Activated naive CD8-positive, alpha-beta T cell (primary cell): ENCODE results near the gene TBC1D23.
"Not testable (repeated sequence)": the region's sequence is repeated elsewhere in the genome, so short reads cannot be mapped to it uniquely, and the experiment has no call there.

Source experiments
- H3K27ac Mint-ChIP-seq: one replicate; pipeline ENCODE4 v1.8.0; 2021; ENCODE audit warnings: mixed read lengths
- H3K27me3 Mint-ChIP-seq: one replicate; pipeline ENCODE4 v1.8.0; 2021; ENCODE audit warnings: mixed read lengths
- H3K36me3 Mint-ChIP-seq: one replicate; pipeline ENCODE4 v1.8.0; 2021; ENCODE audit warnings: mixed read lengths
- H3K4me1 Mint-ChIP-seq: one replicate; pipeline ENCODE4 v1.8.0; 2021; ENCODE audit warnings: low read depth, mixed read lengths
- H3K4me3 Mint-ChIP-seq: one replicate; pipeline ENCODE4 v1.8.0; 2021; ENCODE audit warnings: mild to moderate bottlenecking, mixed read lengths
- H3K9me3 Mint-ChIP-seq: one replicate; pipeline ENCODE4 v1.8.0; 2021; ENCODE audit warnings: low read depth, mixed read lengths

TBC1D23 gene

GRCh38 chr3:100260685-100261484 lies at the start of gene TBC1D23:
Gene TBC1D23 (plus strand): TSS chr3:100260992. CDS start chr3:100261019, 27 bp downstream.
- Mint-ChIP-seq H3K36me3 (no peaks in the 10 kb centered on the region), H3K4me1 (peaks cover 58% of the 10 kb centered on the region), H3K27me3 (no peaks in the 10 kb centered on the region), H3K9me3 (no peaks in the 10 kb centered on the region), H3K4me3 (peak within 1 kb of the TSS; percentile 91), H3K27ac (peak within 1 kb of the TSS; percentile 99)

GRCh38 chr3:100213891-100214573 lies 46.8 kb upstream of the TBC1D23 start:
- peaks cover 17% of the 10 kb centered on the region for H3K4me1 Mint-ChIP-seq
- H3K9me3 Mint-ChIP-seq, result peaks cover 3% of the 10 kb centered on the region
- H3K4me3 Mint-ChIP-seq, result no peak overlapping the region
- peaks cover 4% of the 10 kb centered on the region for H3K36me3 Mint-ChIP-seq
- peaks cover 6% of the 10 kb centered on the region for H3K27me3 Mint-ChIP-seq
- no peak overlapping the region for H3K27ac Mint-ChIP-seq

GRCh38 chr3:100214574-100214964 lies 46.2 kb upstream of the TBC1D23 start:
- Mint-ChIP-seq H3K27me3 (peaks cover 6% of the 10 kb centered on the region), H3K9me3 (peaks cover 7% of the 10 kb centered on the region), H3K36me3 (peaks cover 4% of the 10 kb centered on the region), H3K27ac (no peak overlapping the region), H3K4me1 (peaks cover 16% of the 10 kb centered on the region), H3K4me3 (no peak overlapping the region)

DNA sequence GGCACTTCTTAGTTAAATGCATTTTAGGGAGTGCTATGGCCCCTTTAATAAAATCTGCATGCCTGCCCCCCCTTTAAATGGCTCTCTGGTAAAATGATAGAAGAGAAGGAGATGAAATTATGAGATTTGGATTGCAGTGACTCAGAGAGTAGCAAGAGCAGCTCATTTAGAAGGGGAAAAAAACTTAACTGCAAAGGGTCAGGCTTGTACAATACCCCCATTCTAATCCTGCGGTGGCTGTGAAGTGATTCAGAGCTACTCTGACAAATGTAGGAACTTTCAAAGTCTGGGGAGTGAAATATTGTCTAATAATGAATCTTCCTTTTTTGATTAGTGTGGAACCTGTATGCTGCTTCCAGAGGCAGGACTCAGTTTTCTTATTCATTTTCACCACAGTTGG lies 44.1 kb upstream of the TBC1D23 start:
- Mint-ChIP-seq H3K4me3 (no peak overlapping the region), H3K9me3 (peaks cover 7% of the 10 kb centered on the region), H3K4me1 (no peaks in the 10 kb centered on the region), H3K27ac (no peak overlapping the region), H3K27me3 (peaks cover 6% of the 10 kb centered on the region), H3K36me3 (peaks cover 2% of the 10 kb centered on the region)

GRCh38 chr3:100221159-100221558 lies 39.6 kb upstream of the TBC1D23 start:
- H3K4me3 Mint-ChIP-seq, result no peak overlapping the region
- no peak overlapping the region for H3K27ac Mint-ChIP-seq
- no peaks in the 10 kb centered on the region for H3K4me1 Mint-ChIP-seq
- H3K9me3 Mint-ChIP-seq, result peaks cover 7% of the 10 kb centered on the region
- H3K36me3 Mint-ChIP-seq, result peaks cover 2% of the 10 kb centered on the region
- H3K27me3 Mint-ChIP-seq, result peaks cover 4% of the 10 kb centered on the region

DNA sequence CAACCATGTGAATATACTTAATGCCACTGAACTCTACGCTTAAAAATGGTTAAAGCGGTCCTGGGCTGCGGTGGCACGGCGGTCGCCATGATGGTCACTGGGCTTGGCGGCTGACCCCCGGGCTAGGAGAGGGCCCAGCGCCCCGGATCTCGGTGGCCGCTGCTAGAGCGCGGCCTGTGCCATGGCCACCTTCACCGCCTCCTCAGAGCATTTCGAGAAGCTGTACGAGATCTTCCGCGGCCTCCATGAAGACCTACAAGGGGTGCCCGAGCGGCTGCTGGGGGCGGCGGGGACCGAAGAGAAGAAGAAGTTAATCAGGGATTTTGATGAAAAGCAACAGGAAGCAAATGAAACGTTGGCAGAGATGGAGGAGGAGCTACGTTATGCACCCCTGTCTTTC lies 35.6 kb upstream of the TBC1D23 start:
- Mint-ChIP-seq H3K4me3 (no peak overlapping the region), H3K36me3 (no peaks in the 10 kb centered on the region), H3K4me1 (no peaks in the 10 kb centered on the region), H3K27me3 (no peaks in the 10 kb centered on the region), H3K9me3 (no peaks in the 10 kb centered on the region), H3K27ac (no peak overlapping the region)

- H3K27me3 Mint-ChIP-seq, result no peaks in the 10 kb centered on the region
- no peak overlapping the region for H3K4me3 Mint-ChIP-seq
- no peak overlapping the region for H3K27ac Mint-ChIP-seq
- no peaks in the 10 kb centered on the region for H3K36me3 Mint-ChIP-seq
- no peaks in the 10 kb centered on the region for H3K4me1 Mint-ChIP-seq
- no peaks in the 10 kb centered on the region for H3K9me3 Mint-ChIP-seq
Observed at GRCh38 chr3:100225883-100226282, 34.9 kb upstream of the TBC1D23 start.

- no peaks in the 10 kb centered on the region for H3K36me3 Mint-ChIP-seq
- H3K9me3 Mint-ChIP-seq, result no peaks in the 10 kb centered on the region
- H3K27me3 Mint-ChIP-seq, result no peaks in the 10 kb centered on the region
- no peak overlapping the region for H3K4me3 Mint-ChIP-seq
- no peak overlapping the region for H3K27ac Mint-ChIP-seq
- H3K4me1 Mint-ChIP-seq, result no peaks in the 10 kb centered on the region
Observed at GRCh38 chr3:100226712-100227429, 33.9 kb upstream of the TBC1D23 start.

- Mint-ChIP-seq H3K36me3 (no peaks in the 10 kb centered on the region), H3K4me1 (no peaks in the 10 kb centered on the region), H3K27ac (no peak overlapping the region), H3K4me3 (no peak overlapping the region), H3K27me3 (no peaks in the 10 kb centered on the region), H3K9me3 (no peaks in the 10 kb centered on the region)
Observed at GRCh38 chr3:100227511-100227921, 33.3 kb upstream of the TBC1D23 start.

DNA sequence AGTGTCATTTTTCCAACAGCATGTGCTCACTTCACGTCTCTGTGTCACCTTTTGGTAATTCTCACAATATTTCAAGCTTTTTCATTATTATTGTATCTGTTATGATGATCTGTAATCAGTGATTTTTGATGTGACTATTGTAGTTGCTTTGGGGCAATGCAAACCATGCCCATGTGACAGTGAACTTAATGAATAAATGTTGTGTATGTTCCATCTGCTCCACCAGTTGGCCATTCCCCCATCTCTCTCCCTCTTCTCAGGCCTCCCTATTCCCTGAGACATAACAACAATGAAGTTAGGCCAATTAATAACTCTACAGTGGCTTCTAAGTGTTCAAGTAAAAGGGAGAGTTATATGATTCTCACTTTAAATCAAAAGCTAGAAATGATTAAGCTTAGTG lies 32.5 kb upstream of the TBC1D23 start:
- H3K27ac Mint-ChIP-seq, result no peak overlapping the region
- H3K27me3 Mint-ChIP-seq, result no peaks in the 10 kb centered on the region
- H3K4me3 Mint-ChIP-seq, result no peak overlapping the region
- no peaks in the 10 kb centered on the region for H3K36me3 Mint-ChIP-seq
- H3K9me3 Mint-ChIP-seq, result no peaks in the 10 kb centered on the region
- no peaks in the 10 kb centered on the region for H3K4me1 Mint-ChIP-seq

DNA sequence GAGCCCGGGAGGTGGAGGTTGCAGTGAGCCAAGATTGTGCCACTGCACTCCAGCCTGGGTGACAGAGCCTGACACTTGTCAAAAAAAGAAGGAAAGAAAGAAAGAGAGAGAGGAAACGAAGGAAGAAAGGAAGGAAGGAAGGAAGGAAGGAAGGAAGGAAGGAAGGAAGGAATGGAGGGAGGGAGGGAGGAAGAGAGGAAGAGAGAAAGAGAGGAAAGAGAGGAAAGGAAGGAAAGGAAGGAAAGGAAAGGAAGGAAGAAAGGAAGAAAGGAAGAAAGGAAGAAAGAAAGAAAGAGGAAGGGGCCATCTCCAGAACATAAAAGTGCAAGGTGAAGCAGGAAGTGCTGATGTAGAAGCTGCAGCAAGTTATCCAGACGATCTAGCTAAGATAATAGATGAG lies 31.6 kb upstream of the TBC1D23 start:
- H3K4me3 Mint-ChIP-seq, H3K27ac Mint-ChIP-seq, H3K27me3 Mint-ChIP-seq: not testable (repeated sequence)

GRCh38 chr3:100230710-100231109 lies 30.1 kb upstream of the TBC1D23 start:
- Mint-ChIP-seq H3K9me3 (no peaks in the 10 kb centered on the region), H3K4me3 (no peak overlapping the region), H3K27ac (no peak overlapping the region), H3K27me3 (no peaks in the 10 kb centered on the region), H3K36me3 (no peaks in the 10 kb centered on the region), H3K4me1 (no peaks in the 10 kb centered on the region)

More for the DNA sequence above, 31.6 kb upstream of the TBC1D23 start:
- not testable (repeated sequence) for H3K36me3 Mint-ChIP-seq, H3K4me1 Mint-ChIP-seq, H3K9me3 Mint-ChIP-seq

- Mint-ChIP-seq H3K36me3 (no peaks in the 10 kb centered on the region), H3K4me1 (no peaks in the 10 kb centered on the region), H3K4me3 (no peak overlapping the region), H3K9me3 (no peaks in the 10 kb centered on the region), H3K27me3 (no peaks in the 10 kb centered on the region), H3K27ac (no peak overlapping the region)
Observed at GRCh38 chr3:100231668-100232067, 29.1 kb upstream of the TBC1D23 start.

GRCh38 chr3:100234364-100234763 lies 26.4 kb upstream of the TBC1D23 start:
- no peak overlapping the region for H3K4me3 Mint-ChIP-seq
- no peak overlapping the region for H3K27ac Mint-ChIP-seq
- H3K27me3 Mint-ChIP-seq, result no peaks in the 10 kb centered on the region
- H3K4me1 Mint-ChIP-seq, result no peaks in the 10 kb centered on the region
- peaks cover 4% of the 10 kb centered on the region for H3K9me3 Mint-ChIP-seq
- no peaks in the 10 kb centered on the region for H3K36me3 Mint-ChIP-seq

- H3K36me3 Mint-ChIP-seq, result no peaks in the 10 kb centered on the region
- H3K27ac Mint-ChIP-seq, result no peak overlapping the region
- no peak overlapping the region for H3K4me3 Mint-ChIP-seq
- peaks cover 4% of the 10 kb centered on the region for H3K9me3 Mint-ChIP-seq
- no peaks in the 10 kb centered on the region for H3K4me1 Mint-ChIP-seq
- no peaks in the 10 kb centered on the region for H3K27me3 Mint-ChIP-seq
Observed at GRCh38 chr3:100238599-100238998, 22.2 kb upstream of the TBC1D23 start.
